Parathyroid adenoma (tissue), 2 donors: ENCODE measurements around the gene HOXB3.
A peak's percentile ranks its signal among the peaks of the same experiment; 100 is the strongest.

ENCODE experiments used
- H2AFZ ChIP-seq: fragments of 300-600 bp; sonication (generic); one replicate; pipeline ENCODE4 v1.7.0; 2017; ENCODE audit warnings: antibody characterized with exemption, mild to moderate bottlenecking
- H3K27ac ChIP-seq: fragments of 300-600 bp; sonication (generic); one replicate; pipeline ENCODE4 v1.7.0; 2017
- H3K27me3 ChIP-seq: fragments of 300-600 bp; sonication (generic); one replicate; pipeline ENCODE4 v1.7.0; 2017; ENCODE audit warnings: low read length; ENCODE audit not compliant: control insufficient read depth, insufficient read depth
- H3K36me3 ChIP-seq: fragments of 300-600 bp; sonication (generic); one replicate; pipeline ENCODE4 v1.7.0; 2017; ENCODE audit warnings: low read length; ENCODE audit not compliant: control insufficient read depth, insufficient read depth
- H3K4me1 ChIP-seq: fragments of 300-600 bp; sonication (generic); one replicate; pipeline ENCODE4 v1.7.0; 2017; ENCODE audit warnings: control low read depth
- H3K4me2 ChIP-seq: fragments of 300-600 bp; sonication (generic); one replicate; pipeline ENCODE4 v1.7.0; 2017; ENCODE audit warnings: low read length
- H3K4me3 ChIP-seq: fragments of 300-600 bp; sonication (generic); one replicate; pipeline ENCODE4 v1.7.0; 2017; ENCODE audit warnings: low read depth, low read length
- H3K79me2 ChIP-seq: fragments of 300-600 bp; sonication (generic); one replicate; pipeline ENCODE4 v1.7.0; 2017; ENCODE audit warnings: control low read depth
- H3K9ac ChIP-seq: fragments of 300-600 bp; sonication (generic); one replicate; pipeline ENCODE4 v1.7.0; 2017; ENCODE audit warnings: mild to moderate bottlenecking
- H3K9me3 ChIP-seq: fragments of 300-600 bp; sonication (generic); one replicate; pipeline ENCODE4 v1.7.0; 2017; ENCODE audit warnings: low read length; ENCODE audit not compliant: control insufficient read depth
- TF ChIP-seq, protein P1 (sequence below): fragments of 300-600 bp; sonication (generic); IDR thresholded peaks from one replicate; pipeline ENCODE4 v1.7.0; 2017; ENCODE audit warnings: antibody characterized with exemption, mild to moderate bottlenecking
- donor health status: primary hyperparathyroidism.

Gene HOXB3

DNA sequence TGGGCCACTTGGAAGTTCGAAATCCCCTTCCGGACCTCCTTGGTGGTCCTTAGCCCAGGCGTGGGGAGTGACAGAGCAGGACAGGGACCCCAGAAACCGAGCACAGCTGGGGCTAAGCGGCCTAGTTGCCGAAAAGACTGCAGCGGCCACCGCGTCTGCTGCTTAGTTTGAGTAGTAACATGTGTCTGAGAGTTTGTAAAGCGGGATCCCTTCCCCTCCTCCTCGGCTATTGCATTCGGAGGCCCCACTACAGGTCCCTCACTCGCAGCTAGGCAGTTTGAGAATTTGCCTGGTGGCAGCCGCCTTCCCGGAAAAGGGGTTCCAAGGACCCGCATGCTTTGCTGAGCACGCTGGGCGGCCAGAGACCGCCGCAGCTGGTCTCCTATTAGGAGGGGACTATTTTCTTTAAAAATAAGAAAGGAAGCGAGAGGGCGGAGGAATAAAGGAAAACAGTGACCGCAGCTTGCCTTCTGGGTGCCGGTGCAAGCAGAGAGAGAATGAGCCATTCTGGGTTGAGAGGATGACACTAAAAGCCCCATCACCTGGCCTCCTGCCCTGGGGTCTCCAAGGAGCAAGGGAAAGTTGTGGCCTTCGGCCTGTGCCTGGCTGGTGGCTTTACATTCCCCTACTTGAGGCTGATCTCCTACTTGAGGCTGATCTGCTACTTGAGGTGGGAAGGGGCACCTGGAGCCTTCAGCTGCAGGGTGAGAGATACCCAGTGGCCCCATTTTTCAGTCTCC is 4.7 kb upstream of the HOXB3 start:
- Histone ChIP-seq H2AFZ (no peak overlapping the region), H3K4me2 (no peak overlapping the region), H3K27me3 (peaks cover 6% of the 10 kb centered on the region), H3K9ac (no peak overlapping the region), H3K79me2 (no peaks in the 10 kb centered on the region), H3K36me3 (no peaks in the 10 kb centered on the region), H3K4me1 (no peaks in the 10 kb centered on the region), H3K4me3 (no peak overlapping the region), H3K27ac (no peak overlapping the region), H3K9me3 (no peaks in the 10 kb centered on the region)
- TF ChIP-seq, protein P1, sequence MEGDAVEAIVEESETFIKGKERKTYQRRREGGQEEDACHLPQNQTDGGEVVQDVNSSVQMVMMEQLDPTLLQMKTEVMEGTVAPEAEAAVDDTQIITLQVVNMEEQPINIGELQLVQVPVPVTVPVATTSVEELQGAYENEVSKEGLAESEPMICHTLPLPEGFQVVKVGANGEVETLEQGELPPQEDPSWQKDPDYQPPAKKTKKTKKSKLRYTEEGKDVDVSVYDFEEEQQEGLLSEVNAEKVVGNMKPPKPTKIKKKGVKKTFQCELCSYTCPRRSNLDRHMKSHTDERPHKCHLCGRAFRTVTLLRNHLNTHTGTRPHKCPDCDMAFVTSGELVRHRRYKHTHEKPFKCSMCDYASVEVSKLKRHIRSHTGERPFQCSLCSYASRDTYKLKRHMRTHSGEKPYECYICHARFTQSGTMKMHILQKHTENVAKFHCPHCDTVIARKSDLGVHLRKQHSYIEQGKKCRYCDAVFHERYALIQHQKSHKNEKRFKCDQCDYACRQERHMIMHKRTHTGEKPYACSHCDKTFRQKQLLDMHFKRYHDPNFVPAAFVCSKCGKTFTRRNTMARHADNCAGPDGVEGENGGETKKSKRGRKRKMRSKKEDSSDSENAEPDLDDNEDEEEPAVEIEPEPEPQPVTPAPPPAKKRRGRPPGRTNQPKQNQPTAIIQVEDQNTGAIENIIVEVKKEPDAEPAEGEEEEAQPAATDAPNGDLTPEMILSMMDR, result no peak

DNA sequence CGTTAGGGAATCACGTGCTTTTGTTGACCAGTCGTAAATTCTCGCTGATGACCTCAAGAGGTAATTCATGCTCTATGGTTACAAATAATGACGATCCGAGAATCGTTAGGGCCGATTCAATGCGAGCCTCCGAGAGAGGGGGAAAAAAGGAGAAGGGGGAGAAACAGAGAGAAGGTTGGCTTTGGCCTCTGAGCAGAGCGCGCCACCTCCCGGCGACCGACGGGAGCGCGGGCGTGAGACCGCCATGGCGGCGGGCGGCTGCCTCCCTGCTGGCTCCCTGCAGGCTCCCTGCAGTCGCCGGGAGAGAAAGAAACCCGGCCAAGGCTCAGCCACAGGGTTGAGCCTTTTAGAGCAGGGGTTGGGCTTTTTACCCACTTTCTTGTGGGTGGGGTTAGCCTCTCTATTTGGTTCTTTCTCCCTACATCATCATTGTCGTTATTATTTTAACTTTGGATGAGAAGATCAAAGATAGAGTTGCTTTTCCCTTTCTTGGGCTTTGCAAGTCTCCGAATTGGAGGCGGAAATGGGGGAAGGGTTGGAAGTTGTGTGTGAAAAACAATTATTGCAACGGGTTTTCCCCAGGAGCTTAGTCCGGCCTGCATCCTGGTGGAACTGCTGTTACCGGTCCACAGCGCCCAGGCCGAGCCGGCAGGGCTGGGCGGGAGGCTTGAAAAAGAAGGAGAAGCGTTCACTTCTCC is 3.9 kb upstream of the HOXB3 start:
- no peaks in the 10 kb centered on the region for H3K4me1 ChIP-seq
- peak overlapping the region; percentile 58 for H3K4me3 ChIP-seq
- H3K9me3 ChIP-seq, result no peaks in the 10 kb centered on the region
- TF ChIP-seq, protein P1, result peak; percentile 50
- no peak overlapping the region for H3K27ac ChIP-seq
- H3K4me2 ChIP-seq, result peak overlapping the region; percentile 97
- peaks cover 6% of the 10 kb centered on the region for H3K27me3 ChIP-seq
- H2AFZ ChIP-seq, result no peak overlapping the region
- no peaks in the 10 kb centered on the region for H3K36me3 ChIP-seq
- H3K79me2 ChIP-seq, result no peaks in the 10 kb centered on the region
- no peak overlapping the region for H3K9ac ChIP-seq

DNA sequence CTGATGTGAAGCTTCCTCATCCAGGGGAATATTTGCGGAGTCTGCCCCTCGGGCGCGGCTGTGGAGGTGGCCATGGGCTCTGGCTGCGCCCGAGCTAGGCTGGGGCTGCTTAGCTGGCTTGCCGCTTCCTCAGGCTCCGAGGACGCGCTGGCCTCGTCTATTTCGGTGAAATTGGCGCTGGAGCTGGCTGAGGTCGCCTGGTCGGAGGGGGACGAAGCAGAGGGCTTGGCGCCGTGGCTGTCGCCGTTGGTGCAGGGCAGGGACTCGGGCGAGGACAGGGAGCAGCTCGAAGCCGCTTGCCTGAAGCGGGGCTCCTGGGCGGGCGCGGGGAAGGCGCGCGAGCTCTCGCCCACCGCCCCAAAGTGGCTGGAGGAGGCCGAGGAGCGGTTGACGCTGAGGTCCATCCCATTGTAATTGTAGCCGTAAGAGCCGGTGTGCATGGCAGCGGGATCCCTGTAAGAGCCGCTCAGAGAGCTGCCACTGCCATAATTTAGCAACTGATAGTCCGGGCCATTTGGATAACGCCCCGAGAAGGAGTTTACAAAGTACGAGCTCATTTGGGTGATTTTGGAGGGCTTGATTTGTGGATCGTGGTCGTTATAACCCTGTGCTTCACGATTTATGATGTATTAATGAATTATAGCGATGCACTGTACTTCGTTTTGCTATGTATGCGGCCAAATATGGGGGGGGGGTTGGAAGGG is 3.2 kb upstream of the HOXB3 start, which contains the start of gene HOXB5:
HOXB5 (minus strand) TSS at position 654 of the 704 bp plus-strand sequence; CDS start at position 557, 97 bp downstream.
- Histone ChIP-seq H3K27ac (no peak within 1 kb of the TSS), H3K79me2 (no peaks in the 10 kb centered on the region), H3K36me3 (no peaks in the 10 kb centered on the region), H3K9ac (no peak within 1 kb of the TSS), H3K9me3 (no peaks in the 10 kb centered on the region), H3K4me2 (peak within 1 kb of the TSS; percentile 97), H3K27me3 (peaks cover 6% of the 10 kb centered on the region), H3K4me3 (peak within 1 kb of the TSS; percentile 58), H2AFZ (no peak within 1 kb of the TSS), H3K4me1 (no peaks in the 10 kb centered on the region)
- TF ChIP-seq, protein P1, result no peak

DNA sequence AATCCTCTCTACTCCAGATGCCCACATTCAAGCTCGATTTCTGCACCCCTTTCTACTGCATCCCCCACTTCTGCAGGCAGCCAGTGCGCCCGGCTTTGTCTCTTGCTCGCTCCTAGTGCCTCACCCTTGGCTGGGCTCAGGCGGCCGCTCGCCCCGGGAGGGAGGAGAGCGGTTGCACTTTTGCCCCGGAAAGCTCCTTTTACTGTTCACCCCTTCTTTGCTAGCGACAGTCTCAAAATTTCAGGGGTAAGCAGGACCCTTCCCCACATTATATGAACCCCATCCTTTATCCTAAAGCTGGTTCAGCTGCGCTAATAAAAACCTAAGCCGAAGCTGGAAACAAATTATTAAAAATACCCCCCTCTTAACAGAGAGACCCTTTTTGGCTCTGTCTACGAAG is 2.5 kb upstream of the HOXB3 start:
- Histone ChIP-seq H3K27me3 (peaks cover 3% of the 10 kb centered on the region), H3K27ac (no peak overlapping the region), H3K9ac (no peak overlapping the region), H2AFZ (no peak overlapping the region), H3K79me2 (no peaks in the 10 kb centered on the region), H3K36me3 (no peaks in the 10 kb centered on the region), H3K9me3 (no peaks in the 10 kb centered on the region), H3K4me3 (peak overlapping the region; percentile 58), H3K4me1 (no peaks in the 10 kb centered on the region), H3K4me2 (peak overlapping the region; percentile 42)
- TF ChIP-seq, protein P1, result no peak
